DOHH2 (cell line): Measurements from ENCODE around the gene MADD.

Experiments used
- H3F3A ChIP-seq: fragments of 200-600 bp; sonication (generic), shearing (Covaris generic); 2 replicates; pipeline ENCODE4 v1.6.0; 2016; ENCODE audit warnings: antibody characterized with exemption, mild to moderate bottlenecking; ENCODE audit not compliant: control insufficient read depth, insufficient read depth
- H3K27ac ChIP-seq: fragments of 200-600 bp; sonication (generic); 2 replicates; pipeline ENCODE4 v1.5.1; 2014; ENCODE audit warnings: low read depth, mild to moderate bottlenecking, low read length, moderate library complexity
- H3K27me3 ChIP-seq: fragments of 200-600 bp; sonication (generic); 2 replicates; pipeline ENCODE4 v1.6.1; 2014; ENCODE audit warnings: mild to moderate bottlenecking, low read length, mixed read lengths; ENCODE audit not compliant: control insufficient read depth
- H3K36me3 ChIP-seq: fragments of 200-600 bp; sonication (generic); 2 replicates; pipeline ENCODE4 v1.6.1; 2014; ENCODE audit warnings: mild to moderate bottlenecking, low read length, moderate library complexity, mixed read lengths; ENCODE audit not compliant: control insufficient read depth
- H3K4me1 ChIP-seq: fragments of 200-600 bp; sonication (generic); 2 replicates; pipeline ENCODE4 v1.6.1; 2014; ENCODE audit warnings: mild to moderate bottlenecking, low read length, mixed read lengths; ENCODE audit not compliant: control insufficient read depth
- H3K4me2 ChIP-seq: fragments of 200-600 bp; sonication (generic); 2 replicates; pipeline ENCODE4 v1.6.0; 2014; ENCODE audit warnings: mild to moderate bottlenecking, low read length, moderate library complexity
- H3K4me3 ChIP-seq: fragments of 200-600 bp; sonication (generic); 2 replicates; pipeline ENCODE4 v1.5.1; 2014; ENCODE audit warnings: mild to moderate bottlenecking, low read length, mixed read lengths
- H3K79me2 ChIP-seq: fragments of 200-600 bp; sonication (generic); 2 replicates; pipeline ENCODE4 v1.6.1; 2014; ENCODE audit warnings: mild to moderate bottlenecking, low read length, mixed read lengths; ENCODE audit not compliant: control insufficient read depth
- H3K9me2 ChIP-seq: fragments of 200-600 bp; sonication (generic); replicated peaks from 2 replicates; pipeline ENCODE4 v1.6.1; 2014; ENCODE audit warnings: mild to moderate bottlenecking, low read length, mixed read lengths; ENCODE audit not compliant: control insufficient read depth
- H3K9me3 ChIP-seq: fragments of 200-600 bp; sonication (generic); 2 replicates; pipeline ENCODE4 v1.6.1; 2014; ENCODE audit warnings: antibody characterized with exemption, low read length, mixed read lengths; ENCODE audit not compliant: control insufficient read depth, insufficient read depth
- H4K20me1 ChIP-seq: fragments of 200-600 bp; sonication (generic); 2 replicates; pipeline ENCODE4 v1.6.0; 2014; ENCODE audit warnings: low read depth, mild to moderate bottlenecking, antibody characterized with exemption, low read length, moderate library complexity; ENCODE audit not compliant: control insufficient read depth, insufficient read depth
- CTCF ChIP-seq: fragments of 200-600 bp; sonication (generic); IDR thresholded peaks from one replicate; pipeline ENCODE4 v1.5.1; 2014; ENCODE audit warnings: antibody characterized with exemption, mild to moderate bottlenecking, low read depth, low read length; ENCODE audit not compliant: poor library complexity, severe bottlenecking
- EZH2phosphoT487 ChIP-seq: fragments of 200-600 bp; sonication (generic); IDR thresholded peaks from 2 replicates; pipeline ENCODE4 v1.6.1; 2017; ENCODE audit warnings: borderline replicate concordance, mild to moderate bottlenecking, antibody characterized with exemption, low read length, moderate library complexity, mixed read lengths

The MADD gene

DNA sequence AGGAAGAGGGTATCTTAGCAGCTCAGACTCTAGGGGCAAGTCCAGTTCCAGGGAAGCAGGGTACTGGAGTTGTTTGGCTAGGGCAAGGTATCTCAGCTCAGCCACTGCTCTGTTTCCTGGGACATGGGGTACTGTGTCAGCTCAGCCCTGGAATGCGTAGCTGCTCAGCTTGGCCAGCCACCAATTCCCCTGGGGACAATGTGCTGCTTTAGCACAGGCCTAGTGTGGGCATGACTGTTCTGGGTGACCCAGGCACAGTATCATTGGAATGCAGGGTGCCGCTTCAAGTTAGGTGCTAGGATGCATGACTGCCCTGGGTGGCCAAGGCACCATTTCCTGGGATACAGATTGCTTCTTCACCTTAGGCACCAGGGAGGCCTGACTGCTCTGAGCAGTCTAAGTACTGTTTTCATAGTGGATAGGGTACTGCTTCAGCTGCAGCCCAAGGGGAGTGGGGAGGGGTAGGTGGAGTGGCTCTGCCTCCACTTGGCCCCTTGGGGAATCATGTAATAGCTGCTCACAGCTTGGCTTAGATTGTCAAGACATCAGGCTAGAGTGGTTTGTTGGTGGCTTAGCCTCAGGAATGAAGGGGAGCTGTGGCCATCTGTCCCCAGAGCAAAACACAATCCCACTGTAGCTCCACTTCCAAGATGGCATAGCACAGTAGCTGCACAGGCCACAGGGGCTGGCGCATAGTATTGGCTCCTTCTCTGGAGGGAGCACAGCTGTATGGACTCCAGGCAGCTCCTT, 36.0 kb downstream of the MADD start:
- Histone ChIP-seq H3K9me2 (no peaks in the 10 kb centered on the region), H3F3A (no peaks in the 10 kb centered on the region), H3K4me2 (no peak overlapping the region), H3K27me3 (no peaks in the 10 kb centered on the region), H3K9me3 (no peaks in the 10 kb centered on the region), H4K20me1 (no peaks in the 10 kb centered on the region), H3K79me2 (no peaks in the 10 kb centered on the region), H3K4me1 (no peaks in the 10 kb centered on the region), H3K4me3 (no peak overlapping the region), H3K36me3 (peaks cover 84% of the 10 kb centered on the region), H3K27ac (no peak overlapping the region)
- TF ChIP-seq CTCF (no peak), EZH2phosphoT487 (no peak)

DNA sequence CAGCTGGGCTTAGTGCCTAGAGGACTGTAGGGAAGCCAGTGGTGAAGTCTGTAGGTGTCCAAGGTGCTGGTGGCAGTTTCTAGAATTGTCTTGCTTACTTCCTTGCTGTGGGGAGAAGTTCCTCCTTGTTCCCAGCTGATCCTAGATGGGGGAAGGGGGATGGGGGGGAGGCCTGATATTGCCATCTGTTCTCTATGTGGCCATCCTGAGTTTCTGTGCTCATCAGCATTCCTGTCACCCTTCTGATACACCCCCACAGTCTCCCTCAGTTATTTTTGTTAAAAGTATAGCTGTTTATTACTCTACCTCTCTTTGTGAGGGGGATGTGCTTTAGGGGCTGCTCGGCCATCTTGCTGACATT, 36.5 kb downstream of the MADD start:
- Histone ChIP-seq H3F3A (no peaks in the 10 kb centered on the region), H3K4me1 (no peaks in the 10 kb centered on the region), H3K9me3 (no peaks in the 10 kb centered on the region), H3K4me3 (no peak overlapping the region), H3K9me2 (no peaks in the 10 kb centered on the region), H3K4me2 (no peak overlapping the region), H3K79me2 (no peaks in the 10 kb centered on the region), H3K36me3 (peaks cover 87% of the 10 kb centered on the region), H4K20me1 (no peaks in the 10 kb centered on the region), H3K27ac (no peak overlapping the region), H3K27me3 (no peaks in the 10 kb centered on the region)
- TF ChIP-seq EZH2phosphoT487: no peak
- TF ChIP-seq CTCF: no peak

GRCh38 chr11:47308050-47308823, 38.3 kb downstream of the MADD start:
- H3K4me3 ChIP-seq: no peak overlapping the region
- no peak overlapping the region for H3K4me2 ChIP-seq
- no peaks in the 10 kb centered on the region for H3K9me3 ChIP-seq
- no peak for TF ChIP-seq EZH2phosphoT487
- no peak for TF ChIP-seq CTCF
- H3K27ac ChIP-seq: no peak overlapping the region
- peaks cover 79% of the 10 kb centered on the region for H3K36me3 ChIP-seq
- H3K9me2 ChIP-seq: no peaks in the 10 kb centered on the region
- H4K20me1 ChIP-seq: no peaks in the 10 kb centered on the region
- no peaks in the 10 kb centered on the region for H3K27me3 ChIP-seq
- H3K4me1 ChIP-seq: no peaks in the 10 kb centered on the region
- no peaks in the 10 kb centered on the region for H3K79me2 ChIP-seq
- no peaks in the 10 kb centered on the region for H3F3A ChIP-seq
